HepG2 (cell line): ENCODE results near the gene MAP3K4. TPM values are rescaled to one million over a fixed set of nuclear protein-coding genes. Genes with fewer than 3 reads are reported as not detected.

ENCODE experiments used
- ARNTL ChIP-seq: sonication (generic); formaldehyde crosslinking; IDR thresholded peaks from 2 replicates; pipeline ENCODE4 v1.4.0; 2020; ENCODE audit warnings: mild to moderate bottlenecking, missing genetic modification reagents
- CREBL2 ChIP-seq: sonication (generic); formaldehyde crosslinking; IDR thresholded peaks from 2 replicates; pipeline ENCODE4 v1.8.1; 2023; ENCODE audit warnings: missing genetic modification reagents, mild to moderate bottlenecking, borderline replicate concordance
- DPF2 ChIP-seq: sonication (generic); formaldehyde crosslinking; IDR thresholded peaks from 2 replicates; pipeline ENCODE4 v1.4.0; 2020; ENCODE audit warnings: mild to moderate bottlenecking, low read depth, missing genetic modification reagents, borderline replicate concordance
- HDAC1 ChIP-seq: sonication (generic); formaldehyde crosslinking; IDR thresholded peaks from 2 replicates; pipeline ENCODE4 v1.5.1; 2020; ENCODE audit warnings: mild to moderate bottlenecking, missing genetic modification reagents
- HMG20B ChIP-seq: conservative IDR thresholded peaks from 2 replicates; pipeline ENCODE4 v1.6.1; 2016; ENCODE audit warnings: missing genetic modification reagents, missing compliant biosample characterization
- KAT8 ChIP-seq: IDR thresholded peaks from 2 replicates; pipeline ENCODE4 v1.6.1; 2016; ENCODE audit warnings: missing genetic modification reagents, missing compliant biosample characterization
- KMT2A ChIP-seq: sonication (generic); formaldehyde crosslinking; IDR thresholded peaks from 2 replicates; pipeline ENCODE4 v1.4.0; 2020; ENCODE audit warnings: missing genetic modification reagents
- KMT2B ChIP-seq: IDR thresholded peaks from 2 replicates; pipeline ENCODE4 v1.6.1; 2016; ENCODE audit warnings: missing genetic modification reagents, missing compliant biosample characterization
- MBD4 ChIP-seq: IDR thresholded peaks from 2 replicates; pipeline ENCODE4 v1.6.1; 2012; ENCODE audit warnings: low read length, inconsistent platforms, borderline replicate concordance
- MBNL3 ChIP-seq: fragments of 250-450 bp; sonication (Bioruptor Pico); conservative IDR thresholded peaks from 2 replicates; pipeline ENCODE4 v1.8.0; 2022; ENCODE audit warnings: mild to moderate bottlenecking, inconsistent platforms
- MTA1 ChIP-seq: sonication (generic); formaldehyde crosslinking; IDR thresholded peaks from 2 replicates; pipeline ENCODE4 v1.4.0; 2020; ENCODE audit warnings: missing genetic modification reagents, mild to moderate bottlenecking, borderline replicate concordance
- MYNN ChIP-seq: sonication (generic); formaldehyde crosslinking; IDR thresholded peaks from 2 replicates; pipeline ENCODE4 v1.4.0; 2020; ENCODE audit warnings: mild to moderate bottlenecking, low read depth, missing genetic modification reagents
- NR3C1 ChIP-seq: sonication (generic); formaldehyde crosslinking; IDR thresholded peaks from 2 replicates; pipeline ENCODE4 v1.4.0; 2020; ENCODE audit warnings: missing genetic modification reagents
- PHB2 ChIP-seq: fragments of 450-650 bp; IDR thresholded peaks from 2 replicates; pipeline ENCODE4 v1.6.1; 2018; ENCODE audit not compliant: partially characterized antibody
- PHF20 ChIP-seq: sonication (generic); formaldehyde crosslinking; IDR thresholded peaks from 2 replicates; pipeline ENCODE4 v1.5.0; 2020; ENCODE audit warnings: mild to moderate bottlenecking, missing genetic modification reagents
- RARA ChIP-seq: IDR thresholded peaks from 2 replicates; pipeline ENCODE4 v1.6.1; 2016; ENCODE audit warnings: missing genetic modification reagents, missing compliant biosample characterization
- RNF2 ChIP-seq: fragments of 450-650 bp; conservative IDR thresholded peaks from 2 replicates; pipeline ENCODE4 v1.6.1; 2016; ENCODE audit warnings: low read depth
- RXRA ChIP-seq: sonication (generic); formaldehyde crosslinking; IDR thresholded peaks from 2 replicates; pipeline ENCODE4 v1.5.1; 2020; ENCODE audit warnings: missing genetic modification reagents
- SSRP1 ChIP-seq: IDR thresholded peaks from 2 replicates; pipeline ENCODE4 v1.6.1; 2016; ENCODE audit warnings: control low read depth
- STAG1 ChIP-seq: sonication (generic); formaldehyde crosslinking; IDR thresholded peaks from 2 replicates; pipeline ENCODE4 v1.4.0; 2020; ENCODE audit warnings: missing genetic modification reagents
- YY1 ChIP-seq: IDR thresholded peaks from 2 replicates; pipeline ENCODE4 v1.6.1; 2011; ENCODE audit warnings: low read length, low read depth, moderate library complexity, mild to moderate bottlenecking; ENCODE audit not compliant: insufficient read depth, insufficient replicate concordance
- ZBTB4 ChIP-seq: sonication (generic); formaldehyde crosslinking; IDR thresholded peaks from 2 replicates; pipeline ENCODE4 v1.4.0; 2020; ENCODE audit warnings: missing genetic modification reagents, mild to moderate bottlenecking, borderline replicate concordance
- ZBTB7B ChIP-seq: sonication (generic); formaldehyde crosslinking; IDR thresholded peaks from 2 replicates; pipeline ENCODE4 v1.4.0; 2020; ENCODE audit warnings: missing genetic modification reagents
- ZNF205 ChIP-seq: IDR thresholded peaks from 2 replicates; pipeline ENCODE4 v1.6.1; 2018; ENCODE audit warnings: missing biosample characterization, missing genetic modification reagents
- ZNF510 ChIP-seq: sonication (generic); formaldehyde crosslinking; IDR thresholded peaks from 2 replicates; pipeline ENCODE4 v1.4.0; 2020; ENCODE audit warnings: low read depth, mild to moderate bottlenecking, missing genetic modification reagents
- ZNF629 ChIP-seq: sonication (generic); formaldehyde crosslinking; conservative IDR thresholded peaks from 2 replicates; pipeline ENCODE4 v1.5.0; 2020; ENCODE audit warnings: missing genetic modification reagents
- ZNF703 ChIP-seq: sonication (generic); formaldehyde crosslinking; IDR thresholded peaks from 2 replicates; pipeline ENCODE4 v1.5.1; 2020; ENCODE audit warnings: missing genetic modification reagents, mild to moderate bottlenecking, moderate library complexity, borderline replicate concordance
- ZNF724P ChIP-seq: sonication (generic); formaldehyde crosslinking; IDR thresholded peaks from 2 replicates; pipeline ENCODE4 v1.8.0; 2022; ENCODE audit warnings: missing genetic modification reagents, borderline replicate concordance
- polyA plus RNA-seq, 8 experiments: library from polyadenylated mRNA; depleted of rRNA in 3 of 8; stranded (reverse) in 7 of 8; unstranded in 1 of 8; fragments of >200 nt; fragmentation: Illumina TruSeq in 4 of 8; extraction: Trizol in 4 of 8; gene quantifications; 2 replicates each; pipeline versions ENCODE4 v1.2.1 to v1.2.3, GENCODE V29; 2011 to 2016; ENCODE audit warnings: low read depth in 4 of 8, missing spikeins in 1 of 8, mixed read lengths in 1 of 8; ENCODE audit not compliant: insufficient read depth in 1 of 8
- total RNA-seq, 5 experiments: library from RNA; depleted of rRNA; stranded (reverse); fragments of >200 nt; fragmentation: Illumina TruSeq; extraction: Trizol; gene quantifications; 2 replicates each; pipeline ENCODE4 v1.2.3, GENCODE V29; 2016; ENCODE audit warnings: low read depth in 1 of 5
- TF ChIP-seq, protein P1 (sequence below): sonication (generic); formaldehyde crosslinking; IDR thresholded peaks from 2 replicates; pipeline ENCODE4 v1.4.0; 2020; ENCODE audit warnings: mild to moderate bottlenecking, missing genetic modification reagents

MAP3K4 gene
- total and polyA plus RNA-seq, 2 of the 13 experiments (the other 11 are each of a cell fraction or from before 2014, with no cell fraction given), result 12.9 to 33.6 TPM

- TF ChIP-seq RXRA (CRISPR knock-in tag), result peak; percentile 24; the same call in 1 of the 2 replicates
- no peak for TF ChIP-seq RNF2
- no peak for TF ChIP-seq MBNL3 (CRISPR knock-in tag)
- 0 out of 2 replicates have a peak, but pooled peaks have one; percentile 2 for TF ChIP-seq RARA
- TF ChIP-seq, protein P1, sequence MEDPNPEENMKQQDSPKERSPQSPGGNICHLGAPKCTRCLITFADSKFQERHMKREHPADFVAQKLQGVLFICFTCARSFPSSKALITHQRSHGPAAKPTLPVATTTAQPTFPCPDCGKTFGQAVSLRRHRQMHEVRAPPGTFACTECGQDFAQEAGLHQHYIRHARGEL (CRISPR knock-in tag), result 0 out of 2 replicates have a peak, but pooled peaks have one; percentile 20
- 0 out of 2 replicates have a peak, but pooled peaks have one; percentile 11 for TF ChIP-seq PHF20 (CRISPR knock-in tag)
- no peak for TF ChIP-seq KMT2B (CRISPR knock-in tag)
- 0 out of 2 replicates have a peak, but pooled peaks have one; percentile 34 for TF ChIP-seq ZNF205 (CRISPR knock-in tag)
- TF ChIP-seq CREBL2 (CRISPR knock-in tag), result no peak
- TF ChIP-seq ZNF703 (CRISPR knock-in tag), result no peak; the same call in 1 of the 2 replicates
- TF ChIP-seq MTA1, result no peak
- TF ChIP-seq YY1, result no peak
- TF ChIP-seq HDAC1 (CRISPR knock-in tag), result no peak; the same call in 1 of the 2 replicates
- no peak for TF ChIP-seq MBD4
- TF ChIP-seq DPF2 (CRISPR knock-in tag), result no peak
- no peak for TF ChIP-seq ZNF724P (CRISPR knock-in tag)
- TF ChIP-seq KAT8 (CRISPR knock-in tag), result peak; percentile 36; the same call in 1 of the 2 replicates
- no peak for TF ChIP-seq ZNF510 (CRISPR knock-in tag)
- no peak for TF ChIP-seq SSRP1 (CRISPR knock-in tag)
- no peak for TF ChIP-seq ZNF629 (CRISPR knock-in tag)
- peak; percentile 44 for TF ChIP-seq STAG1
- TF ChIP-seq PHB2, result no peak
- no peak for TF ChIP-seq ZBTB7B (CRISPR knock-in tag)
- TF ChIP-seq HMG20B (CRISPR knock-in tag), result no peak
- TF ChIP-seq ARNTL, result no peak
- peak; percentile 9 for TF ChIP-seq KMT2A (CRISPR knock-in tag)
- no peak for TF ChIP-seq MYNN (CRISPR knock-in tag)
- TF ChIP-seq NR3C1 (CRISPR knock-in tag), result no peak
- TF ChIP-seq ZBTB4 (CRISPR knock-in tag), result no peak
These were observed 751 bp downstream of the MAP3K4 start (continued) for GRCh38 chr6:160992061-160992979.
